Activated CD8-positive, alpha-beta T cell treated with anti-CD3 and anti-CD28 coated beads, Interleukin-2, amount 10 ng/mL, durations not matched to agents 7 days and 5 days (primary cell): ENCODE measurements around the gene PPM1L. TPM values are rescaled to one million over a fixed set of nuclear protein-coding genes. Genes with fewer than 3 reads are reported as not detected.

ENCODE experiments used
- total RNA-seq, 2 experiments: library from RNA; stranded (reverse); gene quantifications; one replicate each; pipeline ENCODE4 v1.2.3, GENCODE V29; 2021

The PPM1L gene
- total RNA-seq, 2 experiments from 2014 or later = 3.8 to 3.9 TPM

Other genes with a start within 250 kb of the PPM1L start
- gene KPNA4, start 190.7 kb upstream of the PPM1L start, total RNA-seq = 10 to 100 TPM; 36.7 to 46.3 TPM
- gene ARL14, start 79.1 kb upstream of the PPM1L start, total RNA-seq = not detected